ENCODE measurements around the gene HTR6.
A peak's percentile ranks its signal among the peaks of the same experiment; 100 is the strongest.
"Not testable (repeated sequence)": the region's sequence is repeated elsewhere in the genome, so short reads cannot be mapped to it uniquely, and the experiment has no call there.

HTR6 gene
- total RNA-seq = 0.04 to 0.54 reads per million in 2 experiments

- peak; percentile 32 for DNase-seq (ENCODE audit: low read depth)
Measured at GRCh38 chr1:19664453-19665185, at the start of gene HTR6. HTR6 (plus strand) TSS chr1:19664875; CDS start chr1:19665754, 879 bp downstream.

DNA sequence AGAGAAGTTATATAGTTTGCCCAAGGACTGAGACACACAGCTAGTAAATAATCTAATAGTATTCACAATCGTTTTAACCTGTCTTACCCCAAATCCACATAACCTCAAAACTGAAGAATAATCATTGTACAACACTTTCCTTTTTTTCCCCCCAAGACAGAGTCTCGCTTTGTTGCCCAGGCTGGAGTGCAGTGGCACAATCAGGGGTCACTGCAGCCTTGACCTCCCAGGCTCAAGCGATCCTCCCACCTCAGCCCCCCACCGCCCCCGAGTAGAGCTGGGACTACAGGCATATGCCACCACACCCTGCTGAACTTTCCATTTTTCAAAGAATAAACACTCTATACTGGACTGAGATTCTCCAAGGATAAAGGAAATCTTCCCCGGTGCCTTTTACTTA is 49.2 kb upstream of the HTR6 start:
- DNase-seq (ENCODE audit: low read depth) = no peak

DNA sequence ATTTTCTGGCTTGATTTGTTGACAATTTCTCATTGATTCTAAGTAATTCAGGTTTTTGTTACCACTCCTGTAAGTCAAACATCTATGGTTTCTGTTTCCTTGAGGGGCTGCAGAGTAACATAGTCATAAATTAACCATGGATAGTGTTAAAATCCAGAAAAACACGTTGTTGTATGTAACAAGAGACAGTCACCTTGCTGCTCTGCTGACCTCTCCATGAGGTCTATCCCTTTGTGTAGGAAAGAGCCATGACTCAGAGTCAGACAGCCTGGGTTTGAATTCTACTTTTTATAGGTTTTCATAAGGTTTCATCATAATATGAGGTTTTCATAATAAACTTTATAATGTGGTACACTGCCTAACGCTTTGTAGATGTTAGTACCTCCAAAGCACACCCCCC is 48.2 kb upstream of the HTR6 start:
- DNase-seq (ENCODE audit: low read depth) = no peak

GRCh38 chr1:19617376-19617775 is 47.3 kb upstream of the HTR6 start:
- DNase-seq (ENCODE audit: low read depth) = no peak

- no peak for DNase-seq (ENCODE audit: low read depth)
Measured at GRCh38 chr1:19618428-19618827, 46.2 kb upstream of the HTR6 start.

DNA sequence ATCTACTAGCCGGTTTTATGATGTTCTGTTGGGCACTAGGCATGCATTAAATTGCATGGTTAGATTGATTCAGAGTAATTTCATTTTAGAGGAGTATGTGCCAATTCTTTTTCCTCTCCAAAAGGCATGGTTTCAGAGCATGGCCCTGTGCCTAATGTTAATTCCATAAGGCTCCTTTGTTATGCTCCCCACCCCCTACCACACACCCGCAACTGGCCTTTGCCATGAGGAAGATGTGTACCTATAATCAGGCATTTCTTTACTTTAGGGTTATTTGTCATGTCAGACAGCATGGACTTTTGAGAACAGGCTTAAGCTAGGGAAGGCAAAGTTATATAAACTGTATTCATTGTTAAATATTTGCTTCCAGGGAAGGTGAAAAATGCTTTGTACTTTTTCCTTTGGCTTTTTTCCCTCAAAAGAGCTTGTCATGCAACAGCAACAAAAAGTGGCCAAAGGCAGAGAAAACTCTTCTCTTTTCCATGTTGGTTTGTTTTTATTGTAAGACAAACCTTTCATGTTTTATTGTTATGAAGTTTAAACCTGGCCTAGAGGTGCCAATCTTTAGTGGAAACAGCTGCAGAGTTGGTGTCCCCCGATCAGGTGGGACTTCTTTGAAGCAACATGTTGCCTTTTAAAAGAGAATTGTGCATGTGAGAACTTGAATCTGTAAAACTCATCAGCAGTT is 44.8 kb upstream of the HTR6 start:
- no peak for DNase-seq (ENCODE audit: low read depth)

- no peak for DNase-seq (ENCODE audit: low read depth)
Measured at GRCh38 chr1:19620786-19621185, 43.9 kb upstream of the HTR6 start.

DNA sequence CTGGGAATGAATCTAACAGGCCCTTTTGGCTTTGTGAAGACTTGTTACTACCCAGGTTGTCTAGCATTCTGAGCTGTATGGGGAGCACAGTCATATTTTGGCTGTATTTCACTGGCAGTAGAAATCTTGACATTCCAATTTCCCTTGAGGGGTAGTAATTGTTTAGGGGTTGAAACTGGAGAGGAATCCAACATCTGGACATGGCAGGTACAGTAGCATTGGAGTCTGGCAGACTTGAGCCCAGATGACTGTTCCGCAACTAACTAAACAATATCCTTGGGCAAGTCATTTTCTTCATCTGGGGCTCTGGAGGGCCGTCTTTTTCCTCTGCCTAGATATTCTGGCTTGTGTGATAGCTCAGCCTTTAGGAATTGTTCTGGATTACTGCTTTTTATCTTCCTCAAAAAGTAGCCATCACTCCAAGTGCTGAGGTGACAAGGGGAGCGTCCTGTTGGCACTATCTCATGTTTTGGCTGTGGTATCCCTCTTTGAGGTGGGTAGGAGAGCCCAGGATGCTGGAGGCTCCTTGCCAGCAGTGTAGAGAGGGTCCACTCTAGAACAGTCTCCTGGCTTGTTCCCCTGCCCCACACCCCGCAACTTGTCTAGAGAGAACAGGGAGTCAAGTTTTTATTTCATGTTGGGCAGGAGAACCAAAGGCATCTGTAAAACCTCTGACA is 43.3 kb upstream of the HTR6 start:
- DNase-seq (ENCODE audit: low read depth) = no peak

- DNase-seq (ENCODE audit: low read depth) = no peak
Measured at GRCh38 chr1:19622204-19622603, 42.5 kb upstream of the HTR6 start.

- DNase-seq (ENCODE audit: low read depth) = no peak
Measured at GRCh38 chr1:19623523-19623922, 41.2 kb upstream of the HTR6 start.

DNA sequence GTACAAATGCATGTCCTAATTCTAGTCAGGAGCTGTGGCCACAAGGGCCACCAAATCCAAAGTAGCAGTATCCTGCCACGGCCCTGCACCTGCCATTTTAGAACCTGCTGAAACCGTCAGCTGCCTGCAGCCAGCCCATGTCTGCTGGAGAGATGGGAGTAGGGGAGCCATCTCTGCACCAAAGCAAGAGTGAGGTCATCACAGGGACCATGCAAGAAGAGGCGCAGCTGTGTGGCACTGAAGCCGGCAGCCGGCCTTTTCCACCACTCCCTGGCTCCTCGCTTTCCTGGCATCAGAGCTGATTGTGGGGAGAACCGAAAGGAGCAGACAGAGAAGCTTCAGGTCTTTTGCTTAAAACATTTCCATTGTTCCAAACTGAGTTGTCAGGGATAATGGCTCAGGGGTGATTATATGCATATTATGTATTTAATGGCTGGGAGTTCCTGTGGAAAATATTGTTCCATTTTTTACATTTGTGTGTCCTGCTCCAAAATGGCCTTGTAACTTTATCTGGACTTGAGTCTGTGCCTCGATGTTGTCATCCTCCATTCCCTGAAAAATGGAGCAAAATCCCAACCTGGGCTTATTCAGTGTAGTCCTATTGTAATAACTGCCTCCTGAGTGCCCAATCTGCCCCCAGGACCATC is 39.3 kb upstream of the HTR6 start:
- DNase-seq (ENCODE audit: low read depth) = no peak

GRCh38 chr1:19628879-19629278 is 35.8 kb upstream of the HTR6 start:
- no peak for DNase-seq (ENCODE audit: low read depth)

DNA sequence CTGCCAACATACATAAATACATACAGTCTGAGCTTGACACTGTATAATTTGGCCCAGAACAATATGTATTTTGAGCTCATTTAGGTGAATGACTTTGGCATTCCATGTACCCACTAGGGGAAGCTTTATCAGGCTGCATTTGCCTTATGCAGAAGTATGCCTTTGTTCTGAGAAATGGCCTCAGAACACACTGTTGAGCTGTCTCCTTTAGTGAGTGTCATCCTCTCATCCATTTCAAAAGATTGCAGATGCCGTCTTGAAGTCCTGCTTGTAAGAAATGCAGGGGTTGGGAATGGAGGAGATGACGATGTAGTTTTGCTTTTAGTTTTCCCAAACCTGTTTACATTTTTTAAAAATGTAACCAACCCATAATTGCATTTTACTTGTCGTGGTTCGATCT is 35.3 kb upstream of the HTR6 start:
- DNase-seq (ENCODE audit: low read depth) = no peak

DNA sequence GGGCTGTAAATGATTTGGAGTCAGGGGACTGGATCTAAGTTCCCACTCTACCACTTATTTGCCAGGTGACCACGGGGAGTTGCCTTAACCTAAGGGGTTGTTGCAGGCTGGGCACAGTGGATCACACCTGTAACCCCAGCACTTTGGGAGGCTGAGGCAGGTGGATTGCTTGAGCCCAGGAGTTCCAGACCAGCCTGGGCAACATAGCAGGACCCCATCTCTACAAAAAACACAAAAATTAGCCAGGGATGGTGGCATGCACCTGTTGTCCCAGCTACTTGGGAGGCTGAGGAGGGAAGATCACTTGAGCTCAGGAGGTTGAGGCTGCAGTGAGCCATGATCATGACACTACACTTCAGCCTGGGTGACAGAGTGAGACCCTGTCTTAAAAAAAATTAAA is 34.5 kb upstream of the HTR6 start:
- not testable (repeated sequence) for DNase-seq (ENCODE audit: low read depth)

DNA sequence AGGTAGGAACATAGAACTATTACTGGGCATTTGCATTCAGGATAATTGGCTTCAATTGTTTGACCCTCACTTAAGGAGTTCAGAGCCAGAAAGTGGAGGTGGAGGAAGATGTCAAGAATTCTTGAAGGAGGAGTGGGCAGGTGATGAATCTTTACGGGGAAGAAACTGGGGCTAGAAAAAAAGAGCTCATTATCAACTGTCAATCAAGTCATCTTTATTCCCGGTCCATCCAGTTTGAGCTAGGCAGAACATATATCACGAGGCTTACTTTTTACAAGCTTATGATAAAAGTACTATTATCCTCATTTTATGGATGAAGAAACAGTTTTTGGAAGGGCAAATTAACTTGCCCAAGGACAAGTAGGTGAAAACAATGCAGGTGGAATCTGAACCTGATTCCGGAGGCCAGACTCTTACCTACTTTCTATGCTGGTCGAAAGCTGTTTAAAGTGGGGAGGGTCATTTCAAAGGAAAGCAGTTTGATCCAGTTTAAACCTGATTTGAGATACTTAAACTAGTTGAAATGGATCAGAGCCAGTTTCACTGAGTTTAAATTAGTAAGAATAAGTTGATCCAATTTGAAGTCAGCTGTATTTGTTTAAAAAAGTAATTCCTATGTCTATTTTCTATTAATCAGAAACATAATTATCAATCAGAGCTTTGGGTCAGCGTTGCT is 33.8 kb upstream of the HTR6 start:
- no peak for DNase-seq (ENCODE audit: low read depth)

DNA sequence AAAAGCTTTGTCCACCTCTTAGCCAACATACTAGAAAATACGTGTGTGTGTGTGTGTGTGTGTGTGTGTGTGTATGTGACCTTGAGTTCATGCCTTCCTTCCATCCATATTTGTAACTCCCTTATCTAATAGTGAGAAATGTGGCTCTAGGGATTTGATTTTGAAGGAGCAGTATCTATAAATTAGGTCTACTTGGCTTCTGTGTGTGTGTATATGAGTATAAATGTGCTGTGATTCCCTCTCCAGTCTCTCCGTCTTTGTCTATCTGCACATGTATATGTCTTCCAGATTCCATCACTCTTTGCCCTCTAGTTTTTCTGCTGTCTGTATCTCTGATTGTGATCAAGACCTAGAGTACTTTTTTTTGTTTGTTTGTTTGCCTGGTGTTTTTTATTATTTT is 32.5 kb upstream of the HTR6 start:
- DNase-seq (ENCODE audit: low read depth) = no peak

GRCh38 chr1:19633106-19633505 is 31.6 kb upstream of the HTR6 start:
- DNase-seq (ENCODE audit: low read depth) = no peak

DNA sequence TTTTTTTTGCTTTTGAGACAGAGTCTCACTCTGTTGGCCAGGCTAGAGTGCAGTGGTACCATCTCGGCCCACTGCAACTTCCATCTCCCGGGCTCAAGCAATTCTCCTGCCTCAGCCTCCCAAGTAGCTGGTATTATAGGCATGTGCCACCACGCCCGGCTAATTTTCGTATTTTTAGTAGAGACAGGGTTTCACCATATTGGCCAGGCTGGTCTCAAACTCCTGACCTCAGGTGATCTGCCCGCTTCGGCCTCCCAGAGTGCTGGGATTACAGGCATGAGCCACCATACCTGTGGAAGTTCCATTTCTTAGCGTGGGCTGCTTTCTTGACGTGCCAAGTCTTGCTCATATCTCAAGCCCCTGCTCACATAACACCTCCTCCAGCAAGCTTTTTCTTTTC is 29.6 kb upstream of the HTR6 start:
- not testable (repeated sequence) for DNase-seq (ENCODE audit: low read depth)

DNA sequence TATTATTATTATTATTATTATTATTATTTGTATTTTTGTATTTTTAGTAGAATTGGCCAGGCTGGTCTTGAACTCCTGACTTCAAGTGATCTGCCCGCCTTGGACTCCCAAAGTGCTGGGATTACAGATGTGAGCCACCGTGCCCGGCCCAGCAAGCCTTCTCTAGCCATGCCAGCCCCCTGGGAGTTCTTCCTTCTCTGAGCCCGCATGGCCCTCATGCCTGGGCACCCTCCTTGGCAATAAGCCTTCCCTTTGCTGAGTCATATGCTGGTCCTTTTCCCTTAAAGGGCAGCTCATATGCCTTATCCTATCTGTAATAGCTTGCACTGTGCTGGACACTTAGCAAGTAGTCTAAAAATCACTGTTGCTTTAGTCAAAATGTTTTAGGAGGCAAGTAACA is 29.0 kb upstream of the HTR6 start:
- no peak for DNase-seq (ENCODE audit: low read depth)

- DNase-seq (ENCODE audit: low read depth) = no peak
Measured at GRCh38 chr1:19636065-19636464, 28.6 kb upstream of the HTR6 start.

DNA sequence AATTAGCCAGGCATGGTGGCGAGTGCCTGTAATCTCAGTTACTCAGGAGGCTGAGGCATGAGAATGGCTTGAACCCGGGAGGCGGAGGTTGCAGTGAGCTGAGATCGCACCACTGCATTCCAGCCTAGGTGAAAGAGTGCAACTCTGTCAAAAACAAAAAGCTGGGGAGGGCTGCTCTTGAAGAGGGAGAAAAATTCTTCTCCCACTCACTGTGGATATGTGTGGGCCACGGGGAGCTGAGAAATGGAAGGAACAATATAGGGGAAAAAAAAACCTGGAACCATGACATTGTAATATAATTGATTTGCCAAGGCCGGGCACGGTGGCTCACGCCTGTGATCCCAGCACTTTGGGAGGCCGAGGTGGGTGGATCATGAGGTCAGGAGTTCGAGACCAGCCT is 27.9 kb upstream of the HTR6 start:
- DNase-seq (ENCODE audit: low read depth) = not testable (repeated sequence)

DNA sequence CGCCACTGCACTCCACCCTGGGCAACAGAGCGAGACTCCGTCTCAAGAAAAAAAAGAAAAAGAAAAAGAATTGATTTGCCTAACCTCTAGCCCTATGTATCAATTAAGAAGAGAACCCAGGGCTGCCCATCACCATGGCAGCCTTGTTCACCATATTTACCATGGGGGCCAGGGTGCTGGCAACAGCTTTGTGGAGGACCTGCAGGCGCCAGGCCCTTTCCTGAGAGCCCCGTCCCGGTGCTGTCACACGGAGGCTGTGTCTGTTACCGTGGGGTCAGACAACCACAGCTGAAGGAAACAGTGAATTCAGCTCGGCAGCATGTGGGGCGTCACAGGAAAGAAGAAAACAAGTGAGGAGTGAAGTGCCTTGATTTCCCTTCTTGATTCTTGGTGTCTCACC is 27.1 kb upstream of the HTR6 start:
- no peak for DNase-seq (ENCODE audit: low read depth)
